Fibroblast of mammary gland (primary cell): ENCODE data around the gene FAM120C.
A peak's percentile ranks its signal among the peaks of the same experiment; 100 is the strongest.

Source experiments
- DNase-seq: peaks from one replicate; pipeline ENCODE4 v3.0.0-alpha.2; 2010; ENCODE audit warnings: low read depth
- H3K4me3 ChIP-seq: 2 replicates; pipeline ENCODE4 v1.5.1; 2011; ENCODE audit warnings: low read depth, mild to moderate bottlenecking, low read length, moderate library complexity; ENCODE audit not compliant: control insufficient read depth
- CTCF ChIP-seq: conservative IDR thresholded peaks from 2 replicates; pipeline ENCODE4 v1.5.1; 2011; ENCODE audit warnings: low read depth, low read length, inconsistent platforms; ENCODE audit not compliant: control insufficient read depth, insufficient read depth

FAM120C gene

GRCh38 chrX:54178100-54178940 is 4.7 kb downstream of the FAM120C start:
- H3K4me3 ChIP-seq, result no peak overlapping the region
- peak; percentile 80 for DNase-seq
- TF ChIP-seq CTCF, result no peak

GRCh38 chrX:54177306-54177705 is 5.7 kb downstream of the FAM120C start:
- no peak overlapping the region for H3K4me3 ChIP-seq
- no peak for DNase-seq
- no peak for TF ChIP-seq CTCF

- DNase-seq, result no peak
- no peak overlapping the region for H3K4me3 ChIP-seq
- TF ChIP-seq CTCF, result no peak
These were observed 9.3 kb downstream of the FAM120C start for GRCh38 chrX:54173791-54174190.

- no peak for TF ChIP-seq CTCF
- DNase-seq, result no peak
- no peak overlapping the region for H3K4me3 ChIP-seq
These were observed 10.6 kb downstream of the FAM120C start for GRCh38 chrX:54172455-54172854.

GRCh38 chrX:54171527-54172250 is 11.4 kb downstream of the FAM120C start:
- no peak for TF ChIP-seq CTCF
- DNase-seq, result peak; percentile 75
- no peak overlapping the region for H3K4me3 ChIP-seq

- no peak for DNase-seq
These were observed 12.0 kb downstream of the FAM120C start for GRCh38 chrX:54171091-54171490.

More at GRCh38 chrX:54171091-54171490, 12.0 kb downstream of the FAM120C start:
- no peak for TF ChIP-seq CTCF
- no peak overlapping the region for H3K4me3 ChIP-seq
